Activated naive CD8-positive, alpha-beta T cell treated with anti-CD3 and anti-CD28 coated beads, Interleukin-2, amount 50 U/mL, for 24 hours (primary cell): ENCODE results near the gene AIP.

Experiments used
- ATAC-seq: fragments of 150-1000 bp; cut with Tn5 transposase; one replicate; pipeline ENCODE4 v1.10.0; 2021
- DNase-seq: peaks from one replicate; pipeline ENCODE4 v3.0.0; 2021
- H3K27ac Mint-ChIP-seq: one replicate; pipeline ENCODE4 v1.8.0; 2021; ENCODE audit warnings: mild to moderate bottlenecking, mixed read lengths
- H3K27me3 Mint-ChIP-seq: one replicate; pipeline ENCODE4 v1.8.0; 2021; ENCODE audit warnings: mixed read lengths
- H3K36me3 Mint-ChIP-seq: one replicate; pipeline ENCODE4 v1.8.0; 2021; ENCODE audit warnings: low read depth, mixed read lengths
- H3K4me1 Mint-ChIP-seq: one replicate; pipeline ENCODE4 v1.8.0; 2021; ENCODE audit warnings: mixed read lengths
- H3K4me3 Mint-ChIP-seq: one replicate; pipeline ENCODE4 v1.8.0; 2021; ENCODE audit warnings: mild to moderate bottlenecking, moderate library complexity, mixed read lengths
- H3K9me3 Mint-ChIP-seq: one replicate; pipeline ENCODE4 v1.8.0; 2021; ENCODE audit warnings: mixed read lengths

The AIP gene

GRCh38 chr11:67514116-67514515 is 31.3 kb downstream of the AIP start:
- Mint-ChIP-seq H3K27me3 (no peaks in the 10 kb centered on the region), H3K9me3 (no peaks in the 10 kb centered on the region), H3K4me1 (peaks cover 2% of the 10 kb centered on the region), H3K4me3 (no peak overlapping the region), H3K27ac (no peak overlapping the region), H3K36me3 (no peaks in the 10 kb centered on the region)
- DNase-seq (no peak), ATAC-seq (no peak)

GRCh38 chr11:67516806-67517205 is 34.0 kb downstream of the AIP start:
- H3K27ac Mint-ChIP-seq = no peak overlapping the region
- no peak overlapping the region for H3K4me3 Mint-ChIP-seq
- H3K9me3 Mint-ChIP-seq = no peaks in the 10 kb centered on the region
- no peaks in the 10 kb centered on the region for H3K4me1 Mint-ChIP-seq
- H3K36me3 Mint-ChIP-seq = no peaks in the 10 kb centered on the region
- no peak for DNase-seq
- ATAC-seq = no peak
- no peaks in the 10 kb centered on the region for H3K27me3 Mint-ChIP-seq

DNA sequence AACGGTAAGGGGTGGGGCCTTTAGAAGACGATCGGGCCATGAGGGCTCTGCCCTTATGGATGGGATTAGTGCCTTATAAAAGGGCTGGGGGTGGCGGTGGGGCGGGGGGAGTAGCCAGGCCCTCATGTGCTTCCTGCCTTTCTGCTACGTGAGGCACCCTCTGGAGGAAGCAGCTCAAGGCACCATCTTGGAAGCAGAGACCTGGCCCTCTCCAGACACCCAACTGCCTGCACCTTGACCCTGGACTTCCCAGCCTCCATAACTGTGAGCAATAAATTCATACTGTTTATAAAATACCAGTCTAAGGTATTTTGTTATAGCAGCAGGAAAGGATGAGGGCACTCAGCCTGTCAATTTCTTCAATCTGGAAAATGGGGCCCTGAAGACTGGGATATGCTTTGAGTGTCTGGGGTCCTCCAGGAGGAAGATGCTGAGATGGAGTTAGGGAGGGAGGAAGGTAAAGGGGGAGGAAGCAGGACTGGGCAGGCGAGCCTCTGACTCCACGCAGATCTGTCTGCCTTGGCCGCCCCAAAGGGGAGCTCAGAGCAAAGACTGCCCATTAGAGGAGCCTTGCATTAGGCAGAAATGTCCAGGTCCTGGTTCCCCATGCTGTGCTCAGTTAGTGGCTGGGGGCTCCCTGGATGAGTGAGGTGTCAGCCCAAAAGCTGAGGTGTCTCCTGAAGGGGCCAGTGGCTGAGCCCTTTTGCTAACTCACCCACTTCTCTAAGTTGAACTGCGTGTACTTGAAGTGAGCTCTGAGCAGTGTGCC is 35.1 kb downstream of the AIP start:
- H3K4me3 Mint-ChIP-seq = no peak overlapping the region
- no peaks in the 10 kb centered on the region for H3K9me3 Mint-ChIP-seq
- DNase-seq (no peak), ATAC-seq (no peak)
- H3K27me3 Mint-ChIP-seq = no peaks in the 10 kb centered on the region
- H3K4me1 Mint-ChIP-seq = no peaks in the 10 kb centered on the region
- no peaks in the 10 kb centered on the region for H3K36me3 Mint-ChIP-seq
- no peak overlapping the region for H3K27ac Mint-ChIP-seq

- Mint-ChIP-seq H3K36me3 (no peaks in the 10 kb centered on the region), H3K27ac (no peak overlapping the region), H3K4me3 (no peak overlapping the region), H3K27me3 (no peaks in the 10 kb centered on the region), H3K4me1 (no peaks in the 10 kb centered on the region), H3K9me3 (no peaks in the 10 kb centered on the region)
- DNase-seq (no peak), ATAC-seq (no peak)
Observed at GRCh38 chr11:67519726-67520125, 36.9 kb downstream of the AIP start.

DNA sequence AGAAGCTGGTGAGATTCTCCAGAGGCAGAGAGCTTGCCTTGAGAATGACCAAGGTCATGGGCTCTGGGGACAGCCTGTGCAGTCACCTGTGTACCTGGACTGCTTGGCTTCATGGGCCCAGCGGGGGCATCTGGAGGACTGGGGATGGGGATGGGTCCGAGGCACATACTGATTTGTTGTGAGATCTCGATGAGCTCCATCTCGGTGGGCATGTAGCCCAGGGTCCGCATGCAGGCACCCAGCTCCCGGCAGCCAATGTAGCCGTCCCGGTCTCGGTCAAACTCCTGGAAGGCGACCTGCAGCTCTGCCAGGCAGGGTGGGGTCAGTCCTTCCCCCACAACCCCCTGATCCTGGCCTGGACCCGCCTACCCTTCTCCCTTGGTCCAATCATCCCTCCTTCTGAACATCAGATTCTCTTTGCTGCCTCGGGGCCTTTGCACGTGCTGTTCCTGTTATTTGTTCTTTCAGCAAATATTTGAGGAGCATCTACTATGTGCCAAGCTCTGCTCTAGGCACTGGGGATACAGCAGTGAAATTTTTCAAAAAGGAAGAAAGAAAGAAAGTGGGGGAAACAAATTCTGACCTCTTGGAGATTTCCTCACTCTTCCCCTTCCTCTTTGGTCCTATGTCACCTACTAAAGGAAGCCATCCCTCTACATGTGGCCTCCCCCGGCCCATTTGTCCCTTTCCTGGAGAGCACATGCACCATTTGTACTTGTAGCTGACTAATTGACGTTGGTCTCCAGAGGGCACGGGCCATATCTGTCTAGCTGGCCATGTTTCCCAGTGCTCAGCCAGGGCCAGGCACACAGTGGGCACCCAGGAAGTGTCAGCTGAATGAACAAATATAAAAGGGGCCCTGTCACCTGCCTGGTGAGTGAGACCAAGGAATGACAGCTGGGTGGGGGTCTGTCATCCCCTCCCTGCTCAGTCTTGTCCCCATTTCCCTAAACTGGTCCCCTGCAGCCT is 38.3 kb downstream of the AIP start:
- Mint-ChIP-seq H3K27ac (no peak overlapping the region), H3K36me3 (no peaks in the 10 kb centered on the region), H3K4me1 (no peaks in the 10 kb centered on the region), H3K27me3 (no peaks in the 10 kb centered on the region), H3K9me3 (no peaks in the 10 kb centered on the region), H3K4me3 (no peak overlapping the region)
- ATAC-seq = no peak
- DNase-seq = no peak

DNA sequence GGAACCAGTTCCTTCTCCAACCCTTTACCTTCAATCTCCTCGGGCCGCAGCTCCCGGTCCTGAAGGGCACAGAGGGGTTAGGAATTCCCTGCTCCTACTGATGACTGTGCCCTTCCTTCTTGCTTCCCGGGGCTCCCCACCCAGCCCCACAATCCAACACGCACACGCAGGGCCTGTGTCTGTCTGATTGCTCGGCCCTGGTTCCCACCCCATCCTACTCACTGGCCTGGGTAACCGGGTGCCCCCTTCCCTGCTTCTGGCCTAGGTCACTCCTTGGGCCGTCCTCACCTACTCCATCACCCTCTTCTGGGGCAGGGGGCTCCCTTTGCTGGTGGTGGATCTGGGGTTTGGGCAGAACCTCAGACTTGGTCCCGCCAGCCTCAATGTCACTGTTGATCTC is 39.1 kb downstream of the AIP start:
- no peak for DNase-seq
- Mint-ChIP-seq H3K27ac (no peak overlapping the region), H3K4me3 (no peak overlapping the region), H3K9me3 (no peaks in the 10 kb centered on the region), H3K4me1 (no peaks in the 10 kb centered on the region), H3K27me3 (no peaks in the 10 kb centered on the region), H3K36me3 (no peaks in the 10 kb centered on the region)
- ATAC-seq = no peak

DNA sequence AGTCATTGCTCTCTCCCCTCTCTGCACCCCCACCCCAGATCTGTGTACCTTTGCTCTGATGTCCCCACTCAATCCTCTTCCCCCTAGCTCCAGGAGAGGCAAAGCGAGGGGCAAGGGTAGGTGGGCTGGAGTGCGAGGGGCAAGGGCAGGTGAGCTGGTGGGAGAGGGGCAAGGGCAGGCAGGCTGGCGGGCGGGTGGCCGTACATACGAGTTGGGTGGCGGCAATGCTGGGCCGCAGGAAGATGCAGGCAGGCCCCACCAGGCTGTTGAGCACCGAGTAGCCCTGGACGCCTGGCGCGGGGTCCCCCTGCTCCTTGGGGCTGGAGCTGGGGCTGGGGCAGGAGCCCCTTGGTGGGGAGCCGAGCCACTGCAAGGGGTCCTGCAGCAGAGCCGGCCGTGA is 39.5 kb downstream of the AIP start:
- no peaks in the 10 kb centered on the region for H3K36me3 Mint-ChIP-seq
- no peak for DNase-seq
- no peak for ATAC-seq
- H3K4me1 Mint-ChIP-seq = no peaks in the 10 kb centered on the region
- H3K4me3 Mint-ChIP-seq = no peak overlapping the region
- peaks cover 2% of the 10 kb centered on the region for H3K27me3 Mint-ChIP-seq
- no peak overlapping the region for H3K27ac Mint-ChIP-seq
- no peaks in the 10 kb centered on the region for H3K9me3 Mint-ChIP-seq

GRCh38 chr11:67522844-67523555 is 40.2 kb downstream of the AIP start, which contains the start of gene CABP2:
CABP2 (minus strand) TSS chr11:67523446; CDS start chr11:67523326, 120 bp downstream.
- no peak for ATAC-seq
- Mint-ChIP-seq H3K27me3 (peaks cover 5% of the 10 kb centered on the region), H3K27ac (no peak within 1 kb of the TSS), H3K4me1 (no peaks in the 10 kb centered on the region), H3K36me3 (no peaks in the 10 kb centered on the region), H3K4me3 (no peak within 1 kb of the TSS), H3K9me3 (no peaks in the 10 kb centered on the region)
- no peak for DNase-seq

DNA sequence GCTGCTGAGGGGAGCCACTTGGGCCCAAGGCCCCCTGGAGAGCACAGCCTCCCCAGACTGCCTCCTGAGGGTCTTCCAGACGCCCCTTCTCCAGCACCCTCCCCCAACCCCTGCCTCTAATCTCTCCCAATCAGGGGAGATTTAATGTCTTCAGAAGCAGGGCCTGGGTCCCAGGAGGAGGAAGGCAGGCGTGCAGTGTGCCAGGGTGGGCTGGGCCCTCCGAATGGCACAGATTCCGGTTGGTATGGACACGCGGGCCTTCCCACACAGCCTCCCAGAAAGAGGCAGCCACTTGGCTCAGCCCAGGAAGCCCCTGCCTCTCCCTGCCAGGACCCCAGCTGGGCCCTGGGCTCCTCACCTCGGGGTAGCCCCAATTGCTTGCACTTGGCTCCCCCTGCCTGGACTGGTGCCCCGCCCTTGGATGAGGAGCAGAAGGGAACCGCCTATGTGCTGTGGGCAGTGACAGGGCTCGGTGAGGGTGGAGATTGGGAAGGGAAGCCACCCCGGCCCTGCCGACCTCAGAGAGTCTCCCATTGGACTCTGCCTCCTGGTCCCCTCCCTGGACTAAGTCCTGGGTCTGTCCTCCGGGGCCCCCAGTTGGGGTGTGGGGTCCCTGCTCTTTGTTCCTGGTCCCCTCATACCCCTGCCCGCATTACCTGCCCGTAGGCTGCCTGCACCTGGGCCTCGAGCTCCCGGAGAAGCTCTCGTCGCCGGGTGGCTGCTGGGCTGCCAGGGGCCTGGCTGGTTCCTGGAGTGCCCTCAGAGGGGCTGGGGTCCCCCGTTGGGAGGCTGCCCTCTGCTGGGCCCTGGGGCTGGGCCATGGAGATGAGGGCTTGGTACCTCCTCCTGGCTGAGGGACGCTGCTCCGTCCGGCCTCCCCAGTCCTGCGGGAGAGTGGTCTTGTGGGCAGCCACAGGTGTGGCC is 41.0 kb downstream of the AIP start:
- Mint-ChIP-seq H3K9me3 (no peaks in the 10 kb centered on the region), H3K27ac (no peak overlapping the region), H3K36me3 (no peaks in the 10 kb centered on the region), H3K27me3 (peaks cover 5% of the 10 kb centered on the region), H3K4me1 (no peaks in the 10 kb centered on the region), H3K4me3 (no peak overlapping the region)
- no peak for ATAC-seq
- DNase-seq = no peak

DNA sequence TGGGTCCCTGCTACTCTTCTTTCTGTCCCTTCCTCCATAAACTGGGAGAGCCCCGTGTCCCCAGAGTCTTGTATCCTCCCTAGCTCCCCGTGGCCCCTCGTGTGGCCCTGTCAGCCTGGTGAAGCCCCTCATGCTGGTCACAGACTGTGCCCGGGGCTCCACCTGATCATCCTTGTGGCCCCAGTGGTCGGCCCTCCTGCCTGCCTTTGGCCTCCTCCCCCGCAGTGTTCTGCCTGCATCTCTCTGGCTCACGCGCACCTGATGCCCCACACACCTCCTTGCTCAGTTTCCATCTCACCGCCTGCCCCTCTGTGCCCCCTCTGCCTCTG is 41.6 kb downstream of the AIP start:
- no peak overlapping the region for H3K4me3 Mint-ChIP-seq
- H3K4me1 Mint-ChIP-seq = no peaks in the 10 kb centered on the region
- DNase-seq = no peak
- peaks cover 5% of the 10 kb centered on the region for H3K27me3 Mint-ChIP-seq
- H3K27ac Mint-ChIP-seq = no peak overlapping the region
- H3K9me3 Mint-ChIP-seq = no peaks in the 10 kb centered on the region
- no peak for ATAC-seq
- H3K36me3 Mint-ChIP-seq = no peaks in the 10 kb centered on the region

DNA sequence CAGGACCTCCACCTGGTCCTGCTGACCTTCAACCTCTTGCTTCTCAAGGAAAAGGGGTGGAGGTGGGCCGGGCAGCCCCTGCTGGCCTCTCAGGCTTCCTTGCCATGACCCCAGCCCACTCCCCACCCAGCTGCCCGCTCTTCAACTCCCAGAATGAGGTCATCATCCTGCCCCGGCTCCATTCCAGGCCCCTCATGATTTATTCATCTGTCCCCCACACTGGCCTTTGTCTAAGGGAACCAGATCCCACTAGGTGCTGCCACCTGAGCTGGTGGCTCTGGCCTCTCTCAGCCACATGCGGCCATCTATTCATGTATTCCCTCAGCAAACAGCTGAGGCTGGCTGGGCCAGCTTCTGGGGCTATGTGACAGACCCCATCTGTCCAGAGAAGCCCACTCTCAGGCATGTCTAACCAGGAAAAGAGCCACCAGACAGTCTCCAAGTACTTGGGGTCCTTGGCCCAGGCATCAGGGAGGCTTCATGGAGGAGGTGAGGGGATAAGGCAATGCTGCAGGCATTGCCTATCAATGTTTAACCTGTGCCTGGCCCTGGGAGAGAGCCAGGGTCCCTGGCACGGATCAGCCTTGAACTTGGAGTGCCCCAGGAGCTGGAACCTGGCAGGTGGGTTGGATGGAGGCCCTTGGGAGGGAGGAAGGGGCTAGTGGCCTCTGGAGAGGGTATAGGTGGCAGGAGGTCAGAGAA is 42.6 kb downstream of the AIP start:
- no peaks in the 10 kb centered on the region for H3K9me3 Mint-ChIP-seq
- DNase-seq (no peak), ATAC-seq (no peak)
- no peak overlapping the region for H3K4me3 Mint-ChIP-seq
- H3K27ac Mint-ChIP-seq = no peak overlapping the region
- peaks cover 5% of the 10 kb centered on the region for H3K27me3 Mint-ChIP-seq
- H3K4me1 Mint-ChIP-seq = no peaks in the 10 kb centered on the region
- H3K36me3 Mint-ChIP-seq = no peaks in the 10 kb centered on the region

DNA sequence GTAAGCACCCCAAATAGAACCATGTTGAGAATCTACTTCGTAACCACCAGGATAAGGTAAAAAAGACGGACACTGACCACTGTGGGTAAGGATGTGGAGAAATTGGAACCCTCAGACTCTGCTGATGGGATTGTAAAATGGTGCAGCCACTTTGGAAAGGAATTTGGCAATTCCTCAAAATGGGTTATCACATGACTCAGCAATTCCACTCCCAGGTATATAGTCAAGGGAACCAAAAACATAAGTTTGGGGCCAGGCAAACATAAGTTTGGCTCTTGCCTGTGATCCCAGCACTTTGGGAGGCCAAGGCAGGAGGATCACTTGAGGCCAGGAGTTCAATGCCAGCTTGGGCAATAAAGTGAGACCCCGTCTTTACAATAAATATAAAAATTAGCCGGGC is 45.5 kb downstream of the AIP start:
- Mint-ChIP-seq H3K36me3 (no peaks in the 10 kb centered on the region), H3K27me3 (peaks cover 5% of the 10 kb centered on the region), H3K4me3 (no peak overlapping the region), H3K9me3 (peaks cover 5% of the 10 kb centered on the region), H3K4me1 (no peaks in the 10 kb centered on the region), H3K27ac (no peak overlapping the region)
- ATAC-seq (no peak), DNase-seq (no peak)

DNA sequence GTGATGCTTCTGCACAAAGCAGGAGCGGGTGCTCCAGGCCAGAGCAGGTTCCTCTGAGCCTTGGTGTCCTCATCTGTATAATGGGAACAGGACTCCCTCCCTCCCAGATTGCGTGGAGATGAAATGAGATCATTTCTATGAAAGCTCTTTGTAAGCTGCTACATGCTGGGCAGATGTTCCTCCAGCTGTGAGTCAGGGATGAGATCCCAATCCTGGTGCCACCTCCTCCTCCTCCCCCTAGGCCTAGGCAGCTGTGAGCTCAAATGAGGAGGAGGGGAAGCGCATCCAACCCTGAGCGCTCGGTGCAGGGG is 47.4 kb downstream of the AIP start:
- no peak for ATAC-seq
- peaks cover 7% of the 10 kb centered on the region for H3K27me3 Mint-ChIP-seq
- H3K4me1 Mint-ChIP-seq = no peaks in the 10 kb centered on the region
- peaks cover 14% of the 10 kb centered on the region for H3K9me3 Mint-ChIP-seq
- no peak for DNase-seq
- H3K4me3 Mint-ChIP-seq = no peak overlapping the region
- H3K36me3 Mint-ChIP-seq = peaks cover 3% of the 10 kb centered on the region
- H3K27ac Mint-ChIP-seq = no peak overlapping the region
